ENCODE results near the gene TRIM49D2. TPM values are rescaled to one million over a fixed set of nuclear protein-coding genes. Genes with fewer than 3 reads are reported as not detected.
"Not testable (repeated sequence)": the region's sequence is repeated elsewhere in the genome, so short reads cannot be mapped to it uniquely, and the experiment has no call there.

TRIM49D2 gene, protein sequence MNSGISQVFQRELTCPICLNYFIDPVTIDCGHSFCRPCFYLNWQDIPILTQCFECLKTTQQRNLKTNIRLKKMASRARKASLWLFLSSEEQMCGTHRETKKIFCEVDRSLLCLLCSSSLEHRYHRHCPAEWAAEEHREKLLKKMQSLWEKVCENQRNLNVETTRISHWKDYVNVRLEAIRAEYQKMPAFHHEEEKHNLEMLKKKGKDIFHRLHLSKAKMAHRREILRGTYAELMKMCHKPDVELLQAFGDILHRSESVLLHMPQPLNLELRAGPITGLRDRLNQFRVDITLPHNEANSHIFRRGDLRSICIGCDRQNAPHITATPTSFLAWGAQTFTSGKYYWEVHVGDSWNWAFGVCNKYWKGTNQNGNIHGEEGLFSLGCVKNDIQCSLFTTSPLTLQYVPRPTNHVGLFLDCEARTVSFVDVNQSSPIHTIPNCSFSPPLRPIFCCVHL
- total RNA-seq: not detected in 2 replicates

- not testable (repeated sequence) for DNase-seq (ENCODE audit: low read depth, low spot score)
These were observed at the start of gene TRIM49D2 for GRCh38 chr11:89923764-89924163. TRIM49D2 (plus strand) TSS chr11:89924064; CDS start chr11:89926762, 2,698 bp downstream.

DNA sequence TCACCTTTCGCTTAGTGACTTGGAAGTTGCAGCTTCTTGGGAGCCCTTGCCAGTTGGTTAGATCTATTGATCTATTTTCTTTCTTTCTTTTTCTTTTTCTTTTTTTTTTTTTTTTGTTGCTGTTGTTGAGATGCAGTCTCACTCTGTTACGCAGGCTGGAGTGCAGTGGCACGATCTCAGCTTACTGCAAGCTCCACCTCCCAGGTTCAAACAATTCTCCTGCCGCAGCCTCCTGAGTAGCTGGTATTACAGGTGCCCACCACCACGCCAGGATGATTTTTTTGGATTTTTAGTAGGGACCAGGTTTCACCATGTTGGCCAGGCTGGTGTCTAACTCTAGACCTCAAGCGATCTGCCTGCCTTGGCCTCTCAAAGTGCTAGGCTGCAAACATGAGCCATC lies 46.4 kb upstream of the TRIM49D2 start:
- not testable (repeated sequence) for DNase-seq (ENCODE audit: low read depth, low spot score)

DNA sequence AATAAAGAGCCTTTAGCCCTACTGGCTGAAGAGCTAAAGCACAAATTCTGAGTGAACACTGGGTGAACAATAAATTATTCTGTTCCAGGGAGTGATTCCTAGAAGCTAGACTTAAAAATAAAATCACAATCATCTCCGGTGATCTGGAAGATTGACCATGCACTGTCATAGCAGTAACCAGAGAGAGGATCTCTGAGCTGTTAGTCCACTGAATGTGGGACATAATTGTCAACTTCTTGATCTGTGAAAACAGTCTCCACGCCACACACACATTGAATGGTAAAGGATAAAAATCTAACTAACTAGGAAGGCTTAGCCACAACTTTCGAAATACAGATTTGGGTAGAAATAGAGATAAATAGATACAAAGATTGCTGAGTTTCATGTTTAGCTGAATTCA lies 30.6 kb upstream of the TRIM49D2 start:
- DNase-seq (ENCODE audit: low read depth, low spot score): not testable (repeated sequence)

GRCh38 chr11:89900809-89901208 lies 23.1 kb upstream of the TRIM49D2 start:
- not testable (repeated sequence) for DNase-seq (ENCODE audit: low read depth, low spot score)

GRCh38 chr11:89922195-89922660 lies 1.6 kb upstream of the TRIM49D2 start, which contains the start of gene TRIM49D1:
TRIM49D1 (minus strand) TSS chr11:89922245; CDS start chr11:89917710, 4,535 bp downstream.
- no peak for DNase-seq (ENCODE audit: low read depth, low spot score)

DNA sequence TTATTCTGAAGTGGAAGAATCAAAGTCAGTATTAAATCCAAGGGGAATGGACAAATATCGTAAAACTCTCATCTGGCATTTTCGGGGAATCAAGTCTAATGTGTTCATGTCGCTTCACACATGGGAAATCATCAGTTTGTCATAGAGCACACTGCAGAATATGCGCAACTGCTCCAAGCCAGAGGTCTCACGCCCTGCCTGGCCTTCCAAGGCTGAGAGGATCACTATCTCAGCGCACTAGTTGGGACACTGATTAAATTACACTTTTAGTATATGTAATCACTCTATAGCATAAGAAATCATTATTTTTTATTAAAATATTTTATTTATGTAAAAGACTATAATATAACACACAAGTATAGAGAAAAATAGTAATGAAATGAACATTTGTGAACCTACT lies 37.0 kb downstream of the TRIM49D2 start:
- DNase-seq (ENCODE audit: low read depth, low spot score): not testable (repeated sequence)

DNA sequence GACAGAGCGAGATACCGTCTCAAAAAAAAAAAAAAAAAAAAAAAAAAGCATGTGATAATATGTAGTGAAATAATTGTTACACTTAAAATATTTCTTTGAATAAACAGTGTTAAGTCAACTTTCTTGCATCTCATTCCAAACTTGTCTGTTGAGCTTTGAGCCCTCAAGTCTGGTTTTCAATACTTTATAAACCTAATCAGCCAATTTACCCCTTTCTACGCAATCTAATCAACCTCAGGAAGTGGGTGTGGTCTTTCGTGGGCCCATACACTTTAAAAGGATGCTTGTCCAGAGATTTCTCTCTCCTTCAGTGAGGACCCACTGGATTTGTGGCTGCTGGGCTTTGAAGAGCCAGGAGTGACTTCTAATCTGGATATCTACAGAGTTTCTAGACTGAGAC lies 41.9 kb downstream of the TRIM49D2 start, which contains the start of gene TRIM64:
TRIM64 (plus strand) TSS at position 301 of the 400 bp plus-strand sequence. CDS start 2,467 bp downstream, outside the sequence.
- DNase-seq (ENCODE audit: low read depth, low spot score): not testable (repeated sequence)

Other genes with a start within 250 kb of the TRIM49D2 start
- gene TRIM77, start 213.8 kb upstream of the TRIM49D2 start, total RNA-seq: not detected in 2 replicates
- not detected in 2 replicates for gene TRIM49, start 115.5 kb upstream of the TRIM49D2 start, total RNA-seq
- gene TRIM64B, start 45.6 kb upstream of the TRIM49D2 start, total RNA-seq: not detected in 2 replicates
- gene TRIM49D1, start 1.8 kb upstream of the TRIM49D2 start, total RNA-seq: not detected in 2 replicates
- gene TRIM64, start 42.0 kb downstream of the TRIM49D2 start, total RNA-seq: not detected in 2 replicates
- gene TRIM49C, start 107.0 kb downstream of the TRIM49D2 start, total RNA-seq: not detected in 2 replicates
- gene UBTFL1, start 161.9 kb downstream of the TRIM49D2 start, total RNA-seq: not detected in 2 replicates
- 0.21 and 0.40 TPM in 2 replicates for gene NAALAD2, start 210.6 kb downstream of the TRIM49D2 start, total RNA-seq